Lung microvascular endothelial cell (primary cell): ENCODE data around the gene VSIG4. TPM values are rescaled to one million over a fixed set of nuclear protein-coding genes. Genes with fewer than 3 reads are reported as not detected.

Experiments
- DNase-seq, 2 donors: peaks; one replicate each; pipeline versions ENCODE4 v3.0.0 to v3.0.0-alpha.2; 2010; ENCODE audit warnings: low read depth in 2 of 2
- total RNA-seq: library from RNA; depleted of rRNA; stranded (reverse); fragments of >200 nt; gene quantifications from 2 replicates; pipeline ENCODE4 v1.2.1, GENCODE V29; 2014

VSIG4 gene
- total RNA-seq, 1 donor from 2014 or later, result not detected

DNA sequence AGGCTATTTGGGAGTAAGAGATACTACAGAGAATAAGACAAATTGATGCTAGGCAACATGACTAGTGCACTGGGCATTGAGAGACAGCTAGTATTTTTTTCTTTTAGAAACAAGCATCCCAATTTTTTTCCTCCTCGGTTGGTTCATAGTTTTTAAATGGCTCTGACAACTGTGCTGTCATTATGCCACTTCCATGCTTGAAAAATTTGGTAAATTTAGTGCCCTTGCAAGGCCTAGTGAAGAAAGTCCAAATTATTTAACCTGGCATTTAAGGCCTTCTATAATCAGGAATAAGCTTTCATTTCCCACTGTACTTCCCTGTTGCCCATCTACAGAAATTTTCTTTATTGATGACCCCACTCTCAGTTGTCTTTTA, 15.8 kb downstream of the VSIG4 start:
- no peak for DNase-seq

DNA sequence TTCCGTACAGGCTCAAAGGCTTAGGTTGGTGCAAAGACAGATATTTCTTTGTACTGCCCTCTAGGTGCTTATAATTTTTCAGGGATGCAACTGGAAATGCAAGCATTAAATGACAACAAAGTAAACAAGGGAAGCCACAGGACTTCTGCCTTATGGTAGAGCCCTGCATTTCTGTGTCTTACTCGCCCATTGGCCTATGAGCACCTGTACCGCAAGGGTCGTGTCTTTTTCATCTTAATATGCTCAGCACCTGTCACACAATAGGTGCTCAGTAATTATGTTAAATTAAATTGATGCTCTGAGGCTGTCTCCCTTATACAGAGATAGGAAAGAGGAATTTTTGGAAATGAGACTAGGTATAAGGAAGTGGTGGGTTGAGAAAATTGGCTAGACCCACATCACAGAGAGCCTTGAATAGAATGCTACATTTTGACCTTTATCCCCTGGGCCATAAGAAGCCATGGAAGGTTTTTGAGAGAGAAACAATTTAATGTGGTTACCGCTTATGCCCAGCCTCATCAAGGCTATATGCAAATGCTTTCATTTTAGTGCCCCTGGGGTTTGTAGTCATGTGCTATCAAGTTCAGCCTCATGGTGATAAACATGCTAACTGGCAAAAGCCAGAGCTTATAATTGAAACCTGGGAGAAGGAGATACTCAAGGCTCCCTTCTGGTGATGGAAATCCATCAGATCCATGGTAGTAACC, 16.3 kb downstream of the VSIG4 start:
- no peak for DNase-seq

DNA sequence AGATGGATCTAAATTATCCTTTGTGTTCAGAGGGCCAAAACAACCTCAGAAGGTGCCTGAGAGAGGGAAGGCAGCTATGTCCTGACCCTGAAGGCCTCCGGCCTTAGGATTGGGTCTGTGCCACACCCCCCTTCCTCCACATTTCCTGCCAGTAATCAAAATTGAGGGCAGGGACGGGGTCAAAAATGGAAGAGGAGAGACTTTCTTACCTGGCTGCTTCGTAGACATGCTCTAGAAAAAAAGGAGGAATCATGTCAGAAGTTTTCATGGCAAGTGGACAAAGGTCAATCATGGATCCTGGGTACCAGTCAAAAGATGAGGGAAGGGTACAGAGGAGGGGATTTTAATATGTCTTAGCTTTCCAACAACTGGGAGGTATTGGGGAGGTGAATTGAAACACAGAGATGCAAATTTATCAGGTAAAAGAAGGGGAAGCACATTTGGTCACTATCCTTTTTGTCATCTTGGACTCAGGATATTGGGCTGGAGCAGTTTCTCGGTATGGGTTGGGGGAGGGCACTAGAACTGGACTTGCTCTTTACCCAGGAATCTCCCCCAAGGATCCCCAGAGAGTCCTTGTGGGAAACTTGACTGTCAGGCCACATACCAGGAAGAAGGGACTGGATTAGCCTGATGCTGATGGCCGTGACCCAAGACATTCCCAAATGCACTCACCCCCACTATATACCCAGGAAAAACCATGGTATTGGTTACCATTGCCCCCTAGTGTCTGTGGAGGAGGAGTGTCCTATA, 17.1 kb downstream of the VSIG4 start:
- no peak for DNase-seq

DNA sequence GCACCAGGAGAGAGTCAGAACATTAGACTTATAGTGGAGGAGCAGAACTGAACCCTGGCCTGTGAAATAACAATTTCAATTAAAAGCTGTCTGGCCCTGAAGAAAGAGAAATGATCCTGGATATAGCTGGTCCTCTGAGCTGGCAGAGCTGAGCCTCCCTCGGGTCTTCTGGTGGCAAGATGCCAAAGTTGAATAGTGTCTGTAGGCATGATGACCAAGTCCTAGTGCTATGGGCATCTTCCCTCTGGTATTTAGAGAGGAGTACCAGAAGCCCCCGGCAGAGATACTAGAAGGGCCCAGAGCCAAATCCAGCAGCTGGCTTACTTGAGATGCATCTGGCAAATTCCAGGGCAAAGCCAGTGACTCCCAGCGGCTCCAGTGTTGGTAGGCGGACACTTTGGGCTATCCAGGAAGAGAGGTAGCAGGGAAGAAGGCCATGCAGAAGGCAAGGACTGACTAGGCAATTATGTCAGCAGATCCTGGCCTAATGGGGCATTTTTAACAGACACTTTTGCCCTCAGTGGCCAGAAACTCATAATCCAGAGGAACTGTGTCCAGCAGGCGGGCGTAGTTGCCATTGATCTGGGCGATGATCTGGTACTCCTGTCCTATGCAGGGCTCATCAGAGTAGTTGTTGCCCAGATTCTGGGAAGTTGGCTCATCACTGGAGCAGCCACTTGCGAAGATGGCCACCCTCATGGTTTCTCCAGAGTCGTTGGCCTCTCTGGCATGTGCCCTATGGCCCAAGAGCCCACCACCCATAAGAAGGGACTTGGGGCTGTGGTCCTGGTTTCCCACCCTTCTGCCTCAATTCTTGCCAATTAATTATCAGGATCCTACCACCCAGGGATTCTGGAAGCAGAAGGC, 17.9 kb downstream of the VSIG4 start:
- no peak for DNase-seq

DNA sequence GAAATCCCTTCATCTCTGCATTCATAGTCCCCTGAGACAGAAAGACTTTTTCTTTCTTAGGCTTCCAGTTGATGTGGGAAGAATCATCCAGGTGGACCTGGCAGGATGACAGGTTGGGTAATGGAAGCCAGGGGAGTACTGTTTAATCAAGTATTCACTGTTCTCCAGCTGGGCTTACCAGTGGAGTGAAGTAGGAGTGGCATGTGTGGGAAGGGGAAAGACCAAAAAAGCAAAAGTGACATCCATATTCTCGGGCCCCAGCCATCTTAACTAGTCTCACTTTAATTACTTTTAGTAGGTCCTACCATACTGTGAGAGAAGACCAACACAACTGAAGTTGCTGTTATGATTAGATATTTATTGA, 18.5 kb downstream of the VSIG4 start:
- DNase-seq, result no peak

DNA sequence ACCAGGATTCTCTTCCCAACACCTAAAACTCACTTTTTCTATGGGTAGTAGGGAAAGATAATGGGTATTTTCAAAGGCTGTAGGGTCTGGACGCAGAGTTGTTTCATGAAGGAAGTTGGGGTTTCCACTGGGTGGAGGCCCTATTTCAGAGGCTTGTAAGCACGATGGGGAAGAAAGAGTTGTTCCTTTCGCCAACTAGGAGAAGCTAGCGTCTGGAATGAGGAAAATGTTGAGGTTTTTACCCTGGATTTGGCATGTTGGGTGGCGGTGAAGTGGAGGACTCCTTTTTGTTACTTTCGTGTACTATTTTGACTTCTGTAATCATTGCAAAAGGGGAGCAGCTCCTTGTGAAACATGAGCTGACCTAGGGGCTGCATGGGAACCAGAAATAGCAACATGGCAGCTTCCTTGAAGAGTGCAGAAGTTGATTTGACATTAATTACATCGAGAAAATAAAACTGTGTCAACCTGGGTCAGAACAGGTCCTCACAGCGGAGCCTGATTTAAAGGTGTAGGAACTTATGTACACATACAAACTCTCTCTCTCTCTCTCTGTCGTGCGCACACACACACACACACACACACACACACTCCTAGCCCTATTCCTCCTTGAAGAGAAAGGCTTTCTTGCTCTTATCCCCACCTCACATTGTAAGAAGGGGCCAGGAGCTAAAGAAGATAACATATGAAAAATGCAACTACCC, 19.1 kb downstream of the VSIG4 start:
- DNase-seq, result no peak

DNA sequence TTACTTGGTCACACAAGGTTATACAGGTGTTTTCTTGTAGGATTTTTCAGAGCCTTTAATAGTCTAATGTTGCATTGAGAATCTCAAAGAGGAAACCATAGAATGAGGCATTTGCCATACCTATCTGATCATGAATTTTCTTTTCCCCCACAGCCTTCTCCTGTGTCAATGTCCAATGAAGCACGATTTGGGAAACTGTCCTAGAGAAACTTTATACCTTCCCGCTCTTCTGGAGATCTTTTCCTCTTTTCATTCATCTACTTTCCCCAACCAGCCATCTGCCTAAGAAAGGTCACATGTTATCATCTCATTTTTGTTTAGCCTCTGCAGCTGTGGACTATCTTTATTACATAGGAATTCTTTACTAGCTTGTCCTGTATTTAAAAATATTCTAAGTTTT, 19.9 kb downstream of the VSIG4 start:
- DNase-seq, result no peak

DNA sequence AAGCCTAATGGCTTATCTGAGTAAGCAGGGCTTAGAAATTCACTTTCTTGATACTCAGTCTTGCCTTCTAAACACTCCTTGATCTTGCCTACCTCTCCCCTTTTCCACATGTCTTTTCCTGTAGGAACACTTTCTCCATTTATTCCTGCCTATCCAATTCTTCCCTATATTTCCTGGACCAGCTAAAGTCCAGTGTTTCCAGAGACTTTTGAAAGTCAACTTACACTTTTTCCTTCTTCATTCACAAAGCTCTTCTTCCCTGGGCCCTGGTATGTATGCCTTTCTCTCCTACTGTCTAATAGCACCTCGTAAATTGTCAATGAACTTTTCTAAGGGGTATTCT, 20.6 kb downstream of the VSIG4 start:
- no peak for DNase-seq

DNA sequence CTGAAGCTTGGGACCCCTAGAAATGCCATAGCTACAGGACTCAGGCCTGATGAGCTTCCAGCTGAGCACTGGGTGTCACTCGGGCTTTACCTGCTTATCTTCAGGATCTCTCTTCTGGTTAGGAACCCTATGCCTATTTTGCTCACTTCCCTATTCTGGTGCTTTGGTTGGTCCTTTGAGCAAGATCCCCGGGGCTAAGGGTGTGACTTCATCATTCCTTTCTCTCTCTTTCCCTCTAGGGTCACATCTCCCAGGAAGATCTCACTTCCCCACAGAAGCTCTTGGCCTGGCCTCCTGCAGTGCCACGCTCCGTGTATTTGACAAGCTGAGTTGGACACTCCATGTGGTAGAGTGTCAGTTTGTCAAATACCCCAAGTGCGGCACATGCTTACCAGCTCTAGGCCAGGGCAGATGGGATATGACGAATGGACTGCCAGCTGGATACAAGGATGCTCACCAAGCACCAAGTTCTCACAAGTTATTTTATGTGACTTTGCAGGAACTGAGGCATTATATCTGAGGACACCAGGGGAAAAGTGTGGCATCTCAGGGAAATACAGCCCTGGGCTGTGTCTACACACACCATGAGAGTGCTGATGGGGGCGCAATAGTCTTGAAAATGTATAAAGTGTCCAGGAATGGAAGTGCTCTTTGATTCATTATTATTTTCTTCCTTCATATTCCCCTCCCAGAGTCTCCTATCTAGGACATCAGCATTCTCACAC, 21.1 kb downstream of the VSIG4 start:
- no peak for DNase-seq

DNA sequence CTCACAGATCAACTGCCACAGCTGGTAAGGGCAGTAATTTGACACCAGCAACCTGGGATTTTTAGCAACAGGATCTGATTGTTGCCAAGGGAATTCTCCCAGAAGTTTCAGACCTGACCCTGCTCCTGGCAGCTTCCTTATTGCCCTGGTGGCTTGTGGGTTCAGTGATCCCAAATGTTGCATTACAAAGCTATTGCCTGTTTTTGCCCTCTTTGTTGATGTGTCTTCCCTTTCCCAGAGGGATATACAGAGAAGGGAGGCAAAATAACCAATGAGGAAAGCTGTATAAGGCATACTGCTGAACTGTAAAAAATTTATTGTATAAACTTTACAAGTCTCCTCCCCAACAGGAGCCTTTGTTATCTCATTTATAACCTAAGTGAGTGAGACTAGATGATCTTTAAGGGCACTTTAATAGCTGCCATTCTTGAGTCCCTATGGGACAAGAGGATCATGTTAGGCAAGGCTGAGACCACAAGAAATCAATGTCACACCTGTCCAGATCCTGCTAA, 22.2 kb downstream of the VSIG4 start:
- no peak for DNase-seq

DNA sequence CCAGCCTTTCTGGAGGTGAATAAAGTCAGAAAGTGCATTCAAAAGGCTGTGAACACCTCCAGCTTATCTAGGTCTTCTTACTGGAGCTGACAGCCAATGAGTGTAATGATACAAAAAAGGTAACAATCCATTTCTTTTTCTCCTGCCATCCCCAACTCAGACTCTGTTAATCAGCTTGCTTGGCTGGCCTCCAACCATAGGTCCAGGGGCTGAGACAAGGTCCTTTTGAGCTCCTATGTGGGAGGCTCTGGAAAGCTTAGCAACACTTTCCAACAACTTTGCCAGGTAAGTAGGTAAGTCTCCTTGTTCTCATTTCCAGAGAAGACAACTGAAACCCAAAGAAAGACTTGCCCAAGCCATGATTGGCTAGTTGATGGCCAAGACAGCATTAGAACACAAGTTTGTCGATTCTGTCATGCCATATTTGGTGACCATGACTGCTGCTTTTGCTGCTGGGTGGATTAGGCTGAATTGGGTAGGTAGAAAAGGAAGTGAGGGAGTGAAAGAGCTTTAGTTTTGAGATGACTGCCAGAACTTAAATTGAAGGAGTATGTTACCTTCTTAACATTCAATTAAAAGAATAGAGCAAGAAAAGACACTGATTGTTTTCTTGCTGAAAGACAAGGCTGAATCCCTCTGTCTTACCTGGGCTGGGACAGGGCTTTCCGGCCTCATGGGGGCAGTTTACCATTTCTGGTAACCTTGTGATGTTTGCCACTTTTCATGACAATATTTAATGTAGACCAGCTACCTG, 22.8 kb downstream of the VSIG4 start:
- no peak for DNase-seq

DNA sequence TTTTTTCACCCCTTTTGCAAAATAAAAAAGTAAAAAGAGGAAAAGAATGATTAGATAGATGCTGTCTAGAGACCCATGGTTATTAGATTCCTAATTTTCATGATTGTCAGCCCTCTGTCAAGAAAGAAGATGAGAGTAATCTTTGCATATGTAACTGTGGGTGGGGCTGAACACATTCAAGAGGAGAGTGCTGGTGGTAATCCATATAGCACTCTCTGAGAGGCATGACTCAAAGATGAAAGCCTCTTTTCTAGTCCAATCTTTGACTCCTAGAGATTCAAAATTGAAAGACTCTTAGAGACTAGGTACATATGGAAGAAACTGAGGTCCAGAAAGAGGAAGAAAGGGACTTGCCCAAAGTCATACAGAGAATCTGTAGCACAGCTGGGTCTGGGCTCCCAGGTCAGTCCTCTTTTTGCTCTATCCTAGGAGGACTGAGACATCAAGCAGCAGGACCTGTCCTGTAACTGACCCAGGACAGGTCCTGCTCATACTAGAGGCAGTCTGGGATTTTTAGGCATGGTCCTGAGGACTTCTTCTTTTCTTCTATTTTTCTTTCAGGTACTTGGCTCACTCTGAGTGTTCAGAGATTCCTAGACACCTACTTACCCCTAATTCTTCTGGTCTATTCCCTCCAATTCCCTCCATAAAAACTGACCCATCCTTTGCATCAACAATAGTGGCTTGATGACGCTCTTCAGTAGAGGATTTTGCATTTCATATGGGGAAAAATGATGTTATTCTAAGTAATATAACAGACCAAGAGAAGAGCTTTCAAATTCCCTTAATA, 23.8 kb downstream of the VSIG4 start:
- no peak for DNase-seq

DNA sequence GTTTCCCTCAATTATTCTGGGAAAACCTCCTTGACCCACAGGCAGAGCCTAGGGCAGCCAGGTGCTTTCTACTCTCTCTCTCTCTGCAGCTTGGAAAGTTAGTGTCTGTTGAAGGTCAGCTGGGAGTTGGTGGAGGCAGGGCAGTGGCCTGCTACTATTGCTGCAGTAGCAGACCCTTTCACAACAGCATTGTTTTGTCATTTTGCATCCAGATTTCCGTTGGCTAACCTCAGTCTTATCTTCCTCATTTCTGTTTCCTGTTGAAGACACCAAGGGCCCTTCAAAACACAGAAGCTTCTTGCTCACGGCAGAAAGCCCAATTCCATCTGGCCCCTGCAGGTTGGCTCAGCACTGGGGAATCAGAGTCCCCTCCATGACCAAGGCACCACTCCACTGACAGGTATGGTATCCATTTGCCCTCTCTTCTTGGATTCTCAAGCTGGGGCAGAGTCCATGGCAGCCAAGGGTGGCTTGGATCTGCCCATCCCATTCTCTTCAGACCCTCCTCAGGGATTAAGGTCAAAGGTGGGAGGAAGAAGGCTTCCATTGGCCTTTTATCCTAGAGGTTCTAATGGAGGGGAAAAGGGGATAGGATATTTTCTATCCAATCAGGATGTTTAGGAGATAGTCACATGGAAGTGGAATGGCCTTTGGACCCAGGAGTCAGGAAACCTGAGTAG, 24.6 kb downstream of the VSIG4 start:
- DNase-seq, result no peak

DNA sequence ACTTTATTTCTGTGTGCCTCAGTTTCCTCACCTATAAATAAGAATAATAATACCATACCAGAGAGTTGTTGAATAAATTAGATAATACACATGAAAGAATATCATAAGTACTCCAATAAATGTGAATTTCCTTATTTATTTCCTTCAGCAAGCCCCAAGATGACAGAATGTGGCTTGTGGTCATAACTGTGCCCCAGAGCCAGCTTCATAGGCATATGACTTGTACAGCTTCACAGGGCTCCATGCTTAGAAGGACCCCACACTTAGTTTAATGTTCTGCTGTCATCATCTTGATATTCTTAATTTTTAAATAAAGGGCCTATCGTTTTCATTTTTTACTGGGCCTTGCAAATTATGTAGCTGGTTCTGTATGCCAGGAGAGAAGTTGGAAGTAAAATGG, 25.3 kb downstream of the VSIG4 start:
- no peak for DNase-seq

DNA sequence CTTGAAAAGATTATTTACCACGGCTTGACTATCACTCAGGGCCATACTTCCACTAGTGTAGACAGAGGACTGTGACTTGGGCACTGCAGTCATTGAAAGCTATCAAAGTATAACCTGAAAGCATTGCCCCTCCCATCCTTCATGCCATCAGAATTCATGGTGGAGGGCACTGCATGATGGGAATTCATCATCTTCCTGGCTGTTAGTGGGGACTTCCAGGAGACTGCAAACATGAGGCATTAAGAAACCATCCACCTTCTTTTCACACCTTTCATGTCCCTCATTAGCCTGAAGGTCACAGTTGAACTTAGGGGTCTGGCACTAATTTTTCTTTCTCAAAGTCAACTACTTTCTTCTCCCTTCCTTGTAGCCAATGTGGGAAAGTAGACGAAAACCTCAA, 25.8 kb downstream of the VSIG4 start:
- DNase-seq, result no peak

DNA sequence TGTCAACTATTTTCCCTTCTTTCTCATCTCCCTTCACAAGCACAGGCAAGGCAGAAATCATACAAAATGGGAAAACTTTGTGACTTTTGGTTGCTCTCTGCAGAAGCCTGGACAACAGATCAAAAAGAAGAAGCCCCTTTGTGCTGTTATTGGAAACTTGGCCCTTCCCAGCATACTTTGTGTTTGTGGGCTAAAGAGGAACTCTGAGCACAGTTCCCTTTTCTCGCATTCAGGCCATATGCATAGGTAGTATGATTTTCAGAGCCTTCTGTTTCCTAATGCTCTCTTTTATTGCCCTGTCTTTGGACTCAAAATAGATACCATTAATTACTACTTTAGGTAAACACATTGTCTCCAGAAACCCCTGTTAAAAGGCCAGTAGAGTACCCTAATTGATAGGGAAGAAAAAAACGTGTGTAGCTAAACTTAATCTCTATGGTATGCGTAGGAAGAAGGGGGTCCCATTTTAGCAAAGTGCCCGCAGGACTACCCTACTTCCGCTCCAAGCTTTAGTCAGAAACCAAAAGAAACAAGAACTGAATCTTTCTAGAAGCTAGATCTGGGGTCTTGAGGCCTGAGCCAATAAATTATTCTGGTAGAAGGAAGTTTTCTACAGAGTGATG, 26.6 kb downstream of the VSIG4 start:
- DNase-seq, result no peak

DNA sequence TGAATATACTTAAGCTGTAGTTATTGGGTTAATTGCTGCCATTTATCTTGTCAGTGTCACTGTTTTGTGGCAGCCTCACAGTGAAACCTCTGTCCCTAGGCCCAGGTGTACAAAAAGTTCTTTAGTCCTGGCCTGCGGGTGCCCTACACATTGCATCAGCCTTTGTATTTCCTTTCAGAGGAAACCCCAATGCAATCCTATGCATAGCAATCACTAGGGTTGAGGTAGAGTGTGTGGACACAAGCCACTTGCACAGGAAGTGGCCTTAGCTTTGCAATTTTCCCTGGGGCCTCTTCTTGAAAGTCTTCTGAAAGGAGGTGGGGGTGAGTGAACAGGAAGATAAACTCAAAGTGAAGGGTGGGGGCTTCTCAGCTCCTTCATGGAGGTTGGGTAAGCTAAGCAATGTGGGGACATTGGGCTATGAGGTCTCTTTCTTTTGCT, 27.8 kb downstream of the VSIG4 start:
- DNase-seq, result no peak

DNA sequence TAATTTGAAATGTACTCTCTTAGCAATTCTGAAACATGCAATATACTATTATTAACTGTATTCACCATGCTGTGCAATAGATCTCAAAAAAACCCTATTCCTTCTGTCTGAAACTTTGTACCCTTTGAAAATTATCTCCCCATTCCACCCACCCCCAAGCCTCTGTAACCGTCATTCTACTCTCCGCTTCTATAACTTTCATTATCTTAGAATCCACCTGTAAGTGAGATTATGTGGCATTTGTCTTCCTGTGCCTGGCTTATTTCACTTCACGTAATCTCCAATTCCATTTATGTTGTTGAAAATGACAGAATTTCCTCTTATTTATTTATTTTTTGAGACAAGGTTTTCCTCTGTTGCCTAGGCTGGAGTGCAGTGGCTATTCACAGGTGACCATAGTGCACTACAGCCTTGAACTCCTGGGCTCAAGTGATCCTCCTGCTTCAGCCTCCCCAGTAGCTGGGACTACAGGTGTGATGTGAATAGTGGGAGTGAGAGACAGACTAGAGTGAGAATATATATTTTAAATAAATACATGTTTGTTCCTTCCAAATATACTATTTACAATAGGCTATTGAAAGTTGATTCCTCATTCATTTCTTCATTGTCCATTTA, 30.5 kb downstream of the VSIG4 start:
- DNase-seq, result no peak
